ENCODE results near the gene TIMM17B.

- TF ChIP-seq POLR2A (IDR thresholded peaks at IDR 0.05; ENCODE audit: low read length), result no peak
- no peak for TF ChIP-seq GATA1 (IDR thresholded peaks at IDR 0.05; ENCODE audit: low read depth, low read length)
Observed at GRCh38 chrX:48904626-48905025, 7.1 kb upstream of the TIMM17B start.
